Activated naive CD8-positive, alpha-beta T cell treated with anti-CD3 and anti-CD28 coated beads, Interleukin-2, amount 10 ng/mL, durations not matched to agents 7 days and 5 days (primary cell): ENCODE results near the gene INHBA. TPM values are rescaled to one million over a fixed set of nuclear protein-coding genes. Genes with fewer than 3 reads are reported as not detected.

ENCODE experiments used
- ATAC-seq: fragments of 150-1000 bp; cut with Tn5 transposase; one replicate; pipeline ENCODE4 v1.10.0; 2021; ENCODE audit warnings: low read depth, moderate library complexity
- POLR2A ChIA-PET: fragments of 350-600 bp; sonication (Branson Sonifier 250); formaldehyde crosslinking; loops from one replicate; lab custom pipeline; 2021; ENCODE audit warnings: antibody characterized with exemption; lab: Charles Lee
- DNase-seq: peaks from one replicate; pipeline ENCODE4 v3.0.0; 2021
- H3K27ac Mint-ChIP-seq: one replicate; pipeline ENCODE4 v1.8.0; 2022; ENCODE audit warnings: mild to moderate bottlenecking, mixed read lengths
- H3K27me3 Mint-ChIP-seq: one replicate; pipeline ENCODE4 v1.8.0; 2022; ENCODE audit warnings: mild to moderate bottlenecking, moderate library complexity, mixed read lengths
- H3K36me3 Mint-ChIP-seq: one replicate; pipeline ENCODE4 v1.8.0; 2021; ENCODE audit warnings: mild to moderate bottlenecking, mixed read lengths
- H3K4me1 Mint-ChIP-seq: one replicate; pipeline ENCODE4 v1.8.0; 2021; ENCODE audit warnings: mixed read lengths
- H3K4me3 Mint-ChIP-seq: one replicate; pipeline ENCODE4 v1.8.0; 2022; ENCODE audit warnings: mild to moderate bottlenecking, moderate library complexity, mixed read lengths
- H3K9me3 Mint-ChIP-seq: one replicate; pipeline ENCODE4 v1.8.0; 2021; ENCODE audit warnings: mixed read lengths
- total RNA-seq, 2 experiments: library from RNA; stranded (reverse); gene quantifications; one replicate each; pipeline ENCODE4 v1.2.3, GENCODE V29; 2021

The INHBA gene
- total RNA-seq, 2 experiments from 2014 or later = not detected

DNA sequence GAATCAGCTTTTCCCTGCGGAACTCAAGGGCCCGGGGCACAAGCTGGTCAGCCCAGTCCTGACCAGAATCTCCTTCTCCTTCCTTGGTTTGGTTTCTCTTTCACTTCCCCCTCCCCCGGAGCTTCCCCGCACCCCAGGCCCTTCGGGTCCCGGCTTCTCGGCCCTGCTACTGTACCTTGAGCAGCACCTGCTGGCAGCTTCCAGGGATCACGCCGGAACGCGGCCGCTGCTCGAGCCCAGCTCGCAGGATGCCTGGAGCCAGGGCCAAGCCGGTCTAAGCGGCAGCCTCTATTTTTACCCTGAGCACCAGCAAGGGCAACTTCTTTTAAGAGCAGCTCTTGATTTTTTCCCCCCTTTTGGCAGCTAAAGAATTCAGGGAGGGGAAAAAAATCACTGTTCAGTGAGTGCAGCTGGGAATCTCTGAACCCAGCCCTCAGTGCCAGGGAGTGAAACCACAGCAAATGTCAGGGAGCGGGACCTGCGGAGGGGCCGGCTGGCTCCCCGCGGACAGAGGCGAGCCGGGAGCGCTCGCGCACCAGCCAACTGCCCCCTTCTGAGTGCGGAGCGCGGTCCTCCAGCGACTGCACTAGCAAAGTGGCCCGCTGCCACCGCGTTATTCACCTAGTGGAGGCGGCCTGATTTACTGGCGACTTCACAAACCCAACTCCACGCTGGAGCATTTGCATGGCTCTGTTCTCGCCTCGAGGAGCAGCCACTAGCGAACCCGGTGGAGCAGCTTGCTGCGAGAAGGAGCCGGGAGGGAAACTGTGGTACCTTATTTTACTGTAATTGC, 2.4 kb upstream of the INHBA start:
- Mint-ChIP-seq H3K36me3 (no peaks in the 10 kb centered on the region), H3K4me3 (peak overlapping the region; percentile 83), H3K9me3 (no peaks in the 10 kb centered on the region), H3K4me1 (peaks cover 9% of the 10 kb centered on the region), H3K27ac (no peak overlapping the region), H3K27me3 (peaks cover 41% of the 10 kb centered on the region)
- DNase-seq (peak; percentile 69), ATAC-seq (peak; percentile 94)
- POLR2A ChIA-PET = no interaction called here

DNA sequence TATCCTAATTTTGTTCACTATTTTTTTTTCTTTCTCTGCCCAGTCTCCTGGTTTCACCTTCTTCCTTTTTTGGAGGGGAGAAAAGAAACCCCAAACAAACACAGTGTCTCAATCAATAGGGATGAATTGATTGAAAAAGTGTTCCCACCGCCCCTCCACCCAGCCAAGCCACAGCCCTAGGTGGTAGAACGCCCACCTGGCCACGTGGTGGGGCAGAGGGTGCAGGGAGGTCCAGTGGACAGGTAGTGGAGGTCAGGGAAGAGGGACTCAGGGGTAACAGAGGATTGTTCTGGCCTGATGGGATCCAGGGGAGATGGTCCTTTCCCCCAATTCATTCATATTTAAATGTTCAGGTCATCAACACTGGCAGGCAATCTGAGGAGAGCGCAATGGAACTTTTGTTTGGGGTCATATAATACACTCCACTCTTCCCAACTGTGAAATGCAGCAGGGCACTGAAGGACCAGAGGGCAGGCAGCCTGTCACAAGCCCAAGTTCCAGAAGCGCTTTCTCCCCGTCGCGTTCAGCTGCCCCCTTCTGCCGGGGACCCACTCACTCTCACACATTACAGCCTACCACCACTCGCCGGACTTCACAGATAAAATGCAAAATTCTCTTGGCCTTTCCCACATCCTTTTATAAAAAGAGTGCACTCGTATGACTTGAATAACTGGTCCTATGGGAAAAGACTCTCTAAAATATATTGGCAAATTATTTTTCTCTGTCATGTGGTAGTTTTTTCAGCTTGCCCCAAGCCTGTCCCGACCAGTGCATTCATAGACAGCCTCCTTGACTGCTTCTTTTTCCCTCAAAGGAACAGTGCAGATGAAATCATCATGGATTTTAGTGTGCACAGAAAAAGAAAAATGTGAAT, 1.6 kb downstream of the INHBA start:
- POLR2A ChIA-PET = no interaction called here
- Mint-ChIP-seq H3K4me3 (no peak overlapping the region), H3K4me1 (peaks cover 9% of the 10 kb centered on the region), H3K27me3 (peaks cover 64% of the 10 kb centered on the region), H3K27ac (no peak overlapping the region), H3K36me3 (no peaks in the 10 kb centered on the region), H3K9me3 (no peaks in the 10 kb centered on the region)
- DNase-seq = no peak
- no peak for ATAC-seq

DNA sequence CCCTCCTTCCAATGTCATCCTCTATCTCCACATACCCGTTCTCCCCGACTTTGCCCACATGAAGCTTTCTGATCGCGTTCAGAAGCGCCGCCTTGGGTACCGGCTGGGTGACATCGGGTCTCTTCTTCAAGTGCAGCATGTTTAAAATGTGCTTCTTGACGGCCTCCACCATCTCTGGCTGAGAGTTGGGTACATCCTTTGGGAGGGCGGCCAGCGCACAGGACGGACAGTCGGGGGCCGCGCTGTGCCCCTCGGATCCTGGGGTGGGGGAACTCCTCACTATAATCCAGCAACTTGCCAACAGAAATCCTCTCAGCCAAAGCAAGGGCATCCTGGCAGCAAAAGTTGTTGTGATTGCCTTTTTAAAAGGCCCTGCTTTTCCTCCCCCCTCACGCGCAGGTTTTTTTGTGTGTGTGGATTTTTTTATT, 2.8 kb downstream of the INHBA start:
- no peaks in the 10 kb centered on the region for H3K9me3 Mint-ChIP-seq
- ATAC-seq = no peak
- H3K27ac Mint-ChIP-seq = no peak overlapping the region
- peak overlapping the region; percentile 22 for H3K4me3 Mint-ChIP-seq
- H3K4me1 Mint-ChIP-seq = peaks cover 4% of the 10 kb centered on the region
- peaks cover 61% of the 10 kb centered on the region for H3K27me3 Mint-ChIP-seq
- DNase-seq = no peak
- POLR2A ChIA-PET = no interaction called here
- no peaks in the 10 kb centered on the region for H3K36me3 Mint-ChIP-seq

GRCh38 chr7:41699516-41699915, 3.4 kb downstream of the INHBA start:
- DNase-seq (no peak), ATAC-seq (no peak)
- Mint-ChIP-seq H3K27ac (no peak overlapping the region), H3K27me3 (peaks cover 61% of the 10 kb centered on the region), H3K9me3 (no peaks in the 10 kb centered on the region), H3K36me3 (no peaks in the 10 kb centered on the region), H3K4me1 (peaks cover 4% of the 10 kb centered on the region), H3K4me3 (no peak overlapping the region)
- POLR2A ChIA-PET = no interaction called here

- POLR2A ChIA-PET = no interaction called here
- Mint-ChIP-seq H3K9me3 (no peaks in the 10 kb centered on the region), H3K4me3 (no peak overlapping the region), H3K27me3 (peaks cover 54% of the 10 kb centered on the region), H3K27ac (no peak overlapping the region), H3K36me3 (no peaks in the 10 kb centered on the region), H3K4me1 (no peaks in the 10 kb centered on the region)
- DNase-seq = no peak
- no peak for ATAC-seq
Observed at GRCh38 chr7:41698726-41699125, 4.2 kb downstream of the INHBA start.

GRCh38 chr7:41698114-41698513, 4.8 kb downstream of the INHBA start:
- Mint-ChIP-seq H3K4me3 (no peak overlapping the region), H3K9me3 (no peaks in the 10 kb centered on the region), H3K27ac (no peak overlapping the region), H3K4me1 (no peaks in the 10 kb centered on the region), H3K27me3 (peaks cover 51% of the 10 kb centered on the region), H3K36me3 (no peaks in the 10 kb centered on the region)
- DNase-seq (no peak), ATAC-seq (no peak)
- POLR2A ChIA-PET = no interaction called here

DNA sequence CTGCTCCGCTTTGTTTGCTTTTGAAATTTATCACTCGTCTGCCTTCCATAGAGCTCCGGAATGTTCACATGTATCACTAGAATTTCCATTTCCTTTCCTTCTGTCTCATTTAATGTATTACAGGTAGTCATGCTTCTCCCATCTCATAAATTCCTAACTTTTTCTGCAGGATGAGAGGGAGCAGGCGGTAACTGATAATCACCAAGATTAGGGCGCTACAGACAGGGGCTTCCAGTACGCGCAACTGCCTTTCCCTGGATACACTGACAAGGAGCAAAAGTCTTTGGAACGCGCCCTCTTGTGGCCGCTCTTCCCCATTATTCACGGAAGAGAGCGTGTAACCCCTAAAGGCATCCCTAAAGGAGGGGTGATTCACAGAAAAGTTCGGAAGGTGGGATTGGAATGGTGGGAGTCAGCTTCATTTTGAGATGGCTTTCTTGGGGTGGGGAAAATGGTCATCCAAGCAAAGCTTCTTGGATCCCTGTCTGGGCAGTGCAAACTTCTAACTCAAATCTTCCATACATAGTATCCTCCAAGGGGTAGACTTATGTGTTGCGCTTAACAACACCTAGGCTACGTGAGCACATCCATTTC, 6.5 kb downstream of the INHBA start:
- no peak for ATAC-seq
- no peaks in the 10 kb centered on the region for H3K9me3 Mint-ChIP-seq
- peaks cover 46% of the 10 kb centered on the region for H3K27me3 Mint-ChIP-seq
- H3K4me3 Mint-ChIP-seq = no peak overlapping the region
- H3K4me1 Mint-ChIP-seq = no peaks in the 10 kb centered on the region
- H3K36me3 Mint-ChIP-seq = no peaks in the 10 kb centered on the region
- POLR2A ChIA-PET = no interaction called here
- H3K27ac Mint-ChIP-seq = no peak overlapping the region
- DNase-seq = peak; percentile 32

- no peaks in the 10 kb centered on the region for H3K36me3 Mint-ChIP-seq
- H3K4me1 Mint-ChIP-seq = no peaks in the 10 kb centered on the region
- ATAC-seq (no peak), DNase-seq (no peak)
- peaks cover 39% of the 10 kb centered on the region for H3K27me3 Mint-ChIP-seq
- H3K27ac Mint-ChIP-seq = no peak overlapping the region
- POLR2A ChIA-PET = no interaction called here
- H3K9me3 Mint-ChIP-seq = no peaks in the 10 kb centered on the region
- no peak overlapping the region for H3K4me3 Mint-ChIP-seq
Observed at GRCh38 chr7:41695661-41696322, 7.1 kb downstream of the INHBA start.

GRCh38 chr7:41694495-41694894, 8.4 kb downstream of the INHBA start:
- POLR2A ChIA-PET = no interaction called here
- no peaks in the 10 kb centered on the region for H3K36me3 Mint-ChIP-seq
- no peak for DNase-seq
- no peaks in the 10 kb centered on the region for H3K4me1 Mint-ChIP-seq
- no peak overlapping the region for H3K27ac Mint-ChIP-seq
- no peak overlapping the region for H3K4me3 Mint-ChIP-seq
- peaks cover 27% of the 10 kb centered on the region for H3K27me3 Mint-ChIP-seq
- ATAC-seq = no peak
- no peaks in the 10 kb centered on the region for H3K9me3 Mint-ChIP-seq

GRCh38 chr7:41693150-41693997, 9.5 kb downstream of the INHBA start:
- Mint-ChIP-seq H3K9me3 (no peaks in the 10 kb centered on the region), H3K27ac (no peak overlapping the region), H3K27me3 (peaks cover 17% of the 10 kb centered on the region), H3K4me3 (no peak overlapping the region), H3K4me1 (no peaks in the 10 kb centered on the region), H3K36me3 (no peaks in the 10 kb centered on the region)
- ATAC-seq (no peak), DNase-seq (no peak)
- POLR2A ChIA-PET = no interaction called here

GRCh38 chr7:41692251-41692650, 10.6 kb downstream of the INHBA start:
- no peaks in the 10 kb centered on the region for H3K9me3 Mint-ChIP-seq
- no peaks in the 10 kb centered on the region for H3K4me1 Mint-ChIP-seq

GRCh38 chr7:41691286-41692190, 11.4 kb downstream of the INHBA start:
- H3K36me3 Mint-ChIP-seq = no peaks in the 10 kb centered on the region
- no peak overlapping the region for H3K4me3 Mint-ChIP-seq
- DNase-seq = no peak
- POLR2A ChIA-PET = no interaction called here
- no peak overlapping the region for H3K27ac Mint-ChIP-seq
- no peaks in the 10 kb centered on the region for H3K4me1 Mint-ChIP-seq
- H3K9me3 Mint-ChIP-seq = no peaks in the 10 kb centered on the region
- peaks cover 10% of the 10 kb centered on the region for H3K27me3 Mint-ChIP-seq
- no peak for ATAC-seq

More at GRCh38 chr7:41692251-41692650, 10.6 kb downstream of the INHBA start:
- DNase-seq = no peak
- H3K27ac Mint-ChIP-seq = no peak overlapping the region
- no peak for ATAC-seq
- peaks cover 10% of the 10 kb centered on the region for H3K27me3 Mint-ChIP-seq
- POLR2A ChIA-PET = no interaction called here
- H3K36me3 Mint-ChIP-seq = no peaks in the 10 kb centered on the region
- no peak overlapping the region for H3K4me3 Mint-ChIP-seq
